Subcutaneous abdominal adipose tissue (tissue), 5 donors: ENCODE data around the gene NBPF8.
"Not testable (repeated sequence)": the region's sequence is repeated elsewhere in the genome, so short reads cannot be mapped to it uniquely, and the experiment has no call there.

ENCODE experiments used
- H3K27ac ChIP-seq: one replicate; pipeline ENCODE4 v1.7.0; 2013; ENCODE audit warnings: low read depth, mild to moderate bottlenecking, inconsistent platforms, low read length, moderate library complexity
- H3K27me3 ChIP-seq, 5 donors: one replicate each; pipeline ENCODE4 v1.7.0; 2013; ENCODE audit warnings: low read length in 5 of 5, inconsistent platforms in 1 of 5; ENCODE audit not compliant: control insufficient read depth in 5 of 5, insufficient read depth in 4 of 5
- H3K36me3 ChIP-seq, 5 donors: one replicate each; pipeline ENCODE4 v1.7.0; 2013; ENCODE audit warnings: low read length in 5 of 5; ENCODE audit not compliant: control insufficient read depth in 5 of 5, insufficient read depth in 5 of 5
- H3K4me1 ChIP-seq, 5 donors: one replicate each; pipeline ENCODE4 v1.7.0; 2013; ENCODE audit warnings: low read length in 5 of 5, mild to moderate bottlenecking in 3 of 5, moderate library complexity in 1 of 5; ENCODE audit not compliant: control insufficient read depth in 5 of 5, insufficient read depth in 5 of 5
- H3K4me3 ChIP-seq, 5 donors: one replicate each; pipeline ENCODE4 v1.7.0; 2013; ENCODE audit warnings: low read length in 5 of 5, low read depth in 1 of 5
- H3K9ac ChIP-seq, 5 donors: one replicate each; pipeline ENCODE4 v1.7.0; 2013; ENCODE audit warnings: low read length in 5 of 5, mild to moderate bottlenecking in 4 of 5, moderate library complexity in 3 of 5
- H3K9me3 ChIP-seq, 5 donors: one replicate each; pipeline ENCODE4 v1.7.0; 2013; ENCODE audit warnings: low read length in 5 of 5; ENCODE audit not compliant: control insufficient read depth in 5 of 5
- donor health status: healthy.
- donor health status: healthy.
- donor health status: healthy.
- donor health status: healthy.
- donor health status: healthy.

The NBPF8 gene

DNA sequence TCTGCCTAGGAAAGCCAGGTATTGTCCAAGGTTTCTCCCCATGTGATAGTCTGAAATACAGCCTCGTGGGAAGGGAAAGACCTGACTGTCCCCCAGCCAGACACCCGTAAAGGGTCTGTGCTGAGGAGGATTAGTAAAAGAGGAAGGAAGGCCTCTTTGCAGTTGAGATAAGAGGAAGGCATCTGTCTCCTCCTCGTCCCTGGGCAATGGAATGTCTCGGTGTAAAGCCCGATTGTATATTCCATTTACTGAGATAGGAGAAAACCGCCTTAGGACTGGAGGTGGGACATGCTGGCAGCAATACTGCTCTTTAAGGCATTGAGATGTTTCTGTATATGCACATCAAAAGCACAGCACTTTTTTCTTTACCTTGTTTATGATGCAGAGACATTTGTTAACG lies 10.2 kb downstream of the NBPF8 start:
- H3K4me3 ChIP-seq, H3K27me3 ChIP-seq: not testable (repeated sequence)

GRCh38 chr1:120431626-120432025 lies 16.8 kb downstream of the NBPF8 start:
- not testable (repeated sequence) for H3K9ac ChIP-seq, H3K36me3 ChIP-seq, H3K4me1 ChIP-seq, H3K4me3 ChIP-seq, H3K27ac ChIP-seq, H3K27me3 ChIP-seq, H3K9me3 ChIP-seq

More for the DNA sequence above, 10.2 kb downstream of the NBPF8 start:
- H3K9ac ChIP-seq, H3K4me1 ChIP-seq, H3K9me3 ChIP-seq, H3K36me3 ChIP-seq, H3K27ac ChIP-seq: not testable (repeated sequence)

DNA sequence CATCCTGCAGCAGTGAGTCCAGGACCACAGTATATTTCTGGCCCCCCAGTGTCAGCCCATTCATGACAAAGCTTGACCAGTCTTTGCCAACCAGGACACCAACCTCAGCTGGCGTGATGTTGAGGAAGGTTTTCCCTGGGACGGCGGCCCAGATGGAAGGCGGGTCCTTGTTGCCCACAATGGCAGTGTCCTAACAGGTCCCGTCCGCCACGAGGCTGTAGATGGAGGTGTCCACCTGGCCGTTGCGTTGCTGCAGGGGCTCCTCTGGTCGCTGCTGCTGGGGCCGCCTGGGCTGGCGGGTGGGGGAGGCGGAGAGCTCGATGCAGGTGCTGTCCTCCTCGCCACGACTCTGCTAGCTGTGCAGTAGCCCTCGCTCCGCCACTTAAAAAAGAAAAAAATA lies 19.0 kb downstream of the NBPF8 start:
- H3K9ac ChIP-seq, H3K4me3 ChIP-seq, H3K36me3 ChIP-seq, H3K27me3 ChIP-seq, H3K27ac ChIP-seq, H3K9me3 ChIP-seq, H3K4me1 ChIP-seq: not testable (repeated sequence)

- not testable (repeated sequence) for H3K9me3 ChIP-seq, H3K4me1 ChIP-seq, H3K36me3 ChIP-seq, H3K27ac ChIP-seq, H3K4me3 ChIP-seq, H3K27me3 ChIP-seq, H3K9ac ChIP-seq
Observed at GRCh38 chr1:120449124-120449523, 34.3 kb downstream of the NBPF8 start.
